Muscle layer of duodenum (tissue), 2 donors: ENCODE data around the gene FBLN1.
"Not testable (repeated sequence)": the region's sequence is repeated elsewhere in the genome, so short reads cannot be mapped to it uniquely, and the experiment has no call there.

ENCODE experiments used
- H3K27ac ChIP-seq: one replicate; pipeline ENCODE4 v1.7.0; 2013; ENCODE audit warnings: mild to moderate bottlenecking, low read length
- H3K27me3 ChIP-seq: one replicate; pipeline ENCODE4 v1.7.0; 2013; ENCODE audit warnings: low read depth, mild to moderate bottlenecking, control low read depth, low read length
- H3K36me3 ChIP-seq, 2 donors: one replicate each; pipeline ENCODE4 v1.7.0; 2013; ENCODE audit warnings: low read length in 2 of 2, control low read depth in 1 of 2, mild to moderate bottlenecking in 1 of 2; ENCODE audit not compliant: insufficient read depth in 2 of 2, control insufficient read depth in 1 of 2
- H3K4me1 ChIP-seq, 2 donors: one replicate each; pipeline ENCODE4 v1.7.0; 2013; ENCODE audit warnings: low read length in 2 of 2, mild to moderate bottlenecking in 2 of 2, control low read depth in 1 of 2, moderate library complexity in 1 of 2; ENCODE audit not compliant: insufficient read depth in 2 of 2, control insufficient read depth in 1 of 2
- H3K4me3 ChIP-seq, 2 donors: one replicate each; pipeline ENCODE4 v1.7.0; 2013; ENCODE audit warnings: low read length in 2 of 2, low read depth in 1 of 2, mild to moderate bottlenecking in 1 of 2
- H3K9me3 ChIP-seq, 2 donors: one replicate each; pipeline ENCODE4 v1.7.0; 2013; ENCODE audit warnings: low read length in 2 of 2, control low read depth in 1 of 2, mild to moderate bottlenecking in 1 of 2; ENCODE audit not compliant: control insufficient read depth in 1 of 2
- donor health status: healthy.

Gene FBLN1

GRCh38 chr22:45542736-45543135 is 40.1 kb downstream of the FBLN1 start:
- H3K9me3 ChIP-seq, H3K27me3 ChIP-seq, H3K36me3 ChIP-seq, H3K27ac ChIP-seq, H3K4me1 ChIP-seq, H3K4me3 ChIP-seq: not testable (repeated sequence)

DNA sequence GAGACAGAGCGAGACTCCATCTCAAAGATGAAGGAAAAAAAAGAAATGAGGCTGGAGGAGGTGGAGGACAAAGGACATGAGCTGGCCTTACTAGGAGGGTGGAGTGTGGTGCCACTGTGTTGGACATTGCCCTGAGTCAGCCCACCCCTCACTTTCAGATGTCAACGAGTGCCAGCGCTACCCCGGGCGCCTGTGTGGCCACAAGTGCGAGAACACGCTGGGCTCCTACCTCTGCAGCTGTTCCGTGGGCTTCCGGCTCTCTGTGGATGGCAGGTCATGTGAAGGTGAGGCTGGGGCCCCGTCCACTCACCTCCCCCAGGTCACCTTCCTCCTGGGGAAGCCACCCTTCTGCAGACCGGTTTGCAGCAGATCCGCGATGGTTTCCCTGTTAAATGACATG is 40.6 kb downstream of the FBLN1 start:
- Histone ChIP-seq H3K4me3 (no peak overlapping the region), H3K27me3 (no peaks in the 10 kb centered on the region), H3K36me3 (no peaks in the 10 kb centered on the region), H3K9me3 (no peaks in the 10 kb centered on the region), H3K4me1 (peaks cover 0 to 7% of the 10 kb centered on the region in 2 donors), H3K27ac (no peak overlapping the region)

DNA sequence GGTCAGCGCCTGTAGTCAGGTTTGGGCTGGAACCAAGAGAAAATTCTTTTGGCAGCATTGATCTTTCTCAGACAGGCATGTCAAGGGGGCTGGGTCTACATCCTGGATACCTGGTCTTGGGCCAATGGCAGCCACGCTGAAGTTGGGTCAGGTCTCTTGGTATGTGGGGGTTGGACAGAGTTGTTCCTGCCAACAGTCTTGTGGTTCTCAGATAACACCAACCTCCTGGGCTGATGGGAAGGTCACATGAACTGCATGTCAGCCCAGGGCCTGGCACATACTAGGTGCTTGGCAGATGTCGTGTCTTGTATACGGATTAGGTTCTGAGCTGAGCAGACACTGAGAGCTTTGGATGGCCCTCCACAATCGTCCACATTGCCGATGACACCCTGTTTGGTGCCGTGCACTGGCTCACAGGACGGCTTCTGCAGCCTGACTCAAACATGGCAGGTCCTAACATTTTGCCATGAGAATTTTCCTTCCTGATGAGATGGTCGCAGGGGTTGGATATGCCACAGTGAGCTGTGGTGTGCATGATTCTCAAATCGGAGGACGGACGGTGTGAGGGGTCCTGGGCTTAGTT is 42.0 kb downstream of the FBLN1 start:
- H3K27ac ChIP-seq: no peak overlapping the region
- peaks cover 5 to 17% of the 10 kb centered on the region in 2 donors for H3K4me1 ChIP-seq
- no peaks in the 10 kb centered on the region for H3K27me3 ChIP-seq

DNA sequence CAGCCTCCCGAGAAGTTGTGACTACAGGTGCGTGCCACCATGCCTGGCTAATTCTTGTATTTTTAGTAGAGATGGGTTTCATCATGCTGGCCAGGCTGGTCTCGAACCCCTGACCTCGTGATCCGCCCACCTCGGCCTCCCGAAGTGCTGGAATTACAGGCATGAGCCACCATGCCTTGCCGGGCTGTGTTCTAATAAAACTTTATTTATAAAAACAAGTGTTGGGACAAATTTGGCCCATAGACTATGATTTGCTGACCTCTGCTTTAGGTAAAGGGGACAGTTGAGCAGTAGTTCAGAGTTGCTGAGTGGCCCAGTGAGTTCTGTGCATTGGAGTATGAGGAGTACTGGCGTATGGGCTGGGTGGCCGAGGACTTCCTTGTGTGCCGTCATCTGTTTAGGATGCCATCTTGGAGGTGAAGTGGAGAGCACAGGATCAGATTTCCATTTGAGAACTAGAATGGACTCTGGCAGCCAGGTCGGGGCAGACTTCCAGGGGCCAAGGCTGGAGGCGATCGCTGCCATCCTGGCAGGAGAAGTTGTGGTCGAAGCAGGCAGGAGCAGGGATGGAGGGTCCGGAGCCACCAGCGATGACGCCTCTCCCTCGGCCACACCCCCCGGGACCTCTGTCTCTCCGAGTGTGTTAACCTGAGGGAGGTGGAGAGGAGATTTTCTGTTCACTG is 43.8 kb downstream of the FBLN1 start:
- no peak overlapping the region for H3K4me3 ChIP-seq
- no peaks in the 10 kb centered on the region for H3K9me3 ChIP-seq
- H3K27ac ChIP-seq: no peak overlapping the region
- H3K4me1 ChIP-seq: peaks cover 9 to 31% of the 10 kb centered on the region in 2 donors
- no peaks in the 10 kb centered on the region for H3K36me3 ChIP-seq
- no peaks in the 10 kb centered on the region for H3K27me3 ChIP-seq

More for the DNA sequence above, 42.0 kb downstream of the FBLN1 start:
- Histone ChIP-seq H3K9me3 (no peaks in the 10 kb centered on the region), H3K4me3 (no peak overlapping the region), H3K36me3 (no peaks in the 10 kb centered on the region)

DNA sequence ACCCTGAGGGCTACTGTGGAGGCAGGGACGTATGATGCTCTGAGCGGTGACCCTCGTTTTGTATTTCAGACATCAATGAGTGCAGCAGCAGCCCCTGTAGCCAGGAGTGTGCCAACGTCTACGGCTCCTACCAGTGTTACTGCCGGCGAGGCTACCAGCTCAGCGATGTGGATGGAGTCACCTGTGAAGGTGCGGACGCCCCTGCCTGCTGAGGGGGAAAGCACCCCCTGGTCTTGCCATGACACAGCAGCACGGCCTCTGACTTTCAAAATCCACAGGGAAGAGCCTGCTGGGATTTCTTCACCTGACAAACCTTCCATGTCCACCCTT is 44.3 kb downstream of the FBLN1 start:
- Histone ChIP-seq H3K9me3 (no peaks in the 10 kb centered on the region), H3K4me3 (no peak overlapping the region), H3K4me1 (peaks cover 9 to 32% of the 10 kb centered on the region in 2 donors), H3K36me3 (no peaks in the 10 kb centered on the region), H3K27ac (no peak overlapping the region), H3K27me3 (no peaks in the 10 kb centered on the region)

DNA sequence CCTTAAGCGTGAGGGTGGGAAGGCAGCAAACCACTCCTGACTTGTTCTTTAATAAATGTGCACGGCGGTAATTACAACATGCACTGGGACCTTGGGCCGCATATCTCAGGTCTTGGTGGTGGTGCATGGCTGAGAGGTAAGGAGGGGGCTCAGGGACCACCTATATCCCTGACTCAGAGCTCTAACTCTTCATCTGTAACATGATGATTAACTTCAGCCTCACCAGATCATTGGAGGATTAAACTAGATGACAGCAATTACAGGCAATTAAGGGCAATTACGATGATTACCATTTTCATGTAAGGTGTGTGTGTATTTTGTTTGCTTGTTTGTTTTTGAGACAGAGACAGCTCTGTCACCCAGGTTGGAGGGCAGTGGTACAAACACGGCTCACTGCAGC is 45.0 kb downstream of the FBLN1 start:
- Histone ChIP-seq H3K9me3 (no peaks in the 10 kb centered on the region), H3K36me3 (no peaks in the 10 kb centered on the region), H3K27ac (no peak overlapping the region), H3K4me1 (peaks cover 9 to 37% of the 10 kb centered on the region in 2 donors), H3K4me3 (no peak overlapping the region), H3K27me3 (no peaks in the 10 kb centered on the region)

DNA sequence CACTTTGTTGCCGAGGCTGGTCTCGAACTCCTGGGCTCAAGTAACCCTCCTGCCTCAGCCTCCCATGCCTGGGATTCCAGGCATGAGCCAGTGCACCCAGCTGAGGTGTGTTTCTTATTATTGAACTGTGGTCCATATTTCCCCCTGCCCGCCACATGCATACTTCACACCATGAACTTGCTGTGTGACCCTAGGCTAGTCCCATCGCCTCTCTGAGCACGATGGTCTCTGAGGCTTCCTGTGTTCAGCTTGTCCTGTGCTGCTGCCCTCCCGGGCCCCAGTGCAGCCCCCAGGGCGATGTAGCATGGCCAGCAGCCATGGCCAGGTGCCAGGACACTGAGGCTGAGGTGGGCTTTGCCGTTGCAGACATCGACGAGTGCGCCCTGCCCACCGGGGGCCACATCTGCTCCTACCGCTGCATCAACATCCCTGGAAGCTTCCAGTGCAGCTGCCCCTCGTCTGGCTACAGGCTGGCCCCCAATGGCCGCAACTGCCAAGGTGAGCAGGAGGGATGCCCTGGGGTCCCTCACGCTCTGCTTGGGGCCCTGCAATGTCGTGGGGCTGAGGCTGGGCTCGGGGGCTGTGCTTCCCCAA is 45.7 kb downstream of the FBLN1 start:
- Histone ChIP-seq H3K4me3 (no peak overlapping the region), H3K27ac (no peak overlapping the region), H3K27me3 (no peaks in the 10 kb centered on the region), H3K4me1 (peaks cover 9 to 43% of the 10 kb centered on the region in 2 donors), H3K36me3 (no peaks in the 10 kb centered on the region), H3K9me3 (no peaks in the 10 kb centered on the region)

DNA sequence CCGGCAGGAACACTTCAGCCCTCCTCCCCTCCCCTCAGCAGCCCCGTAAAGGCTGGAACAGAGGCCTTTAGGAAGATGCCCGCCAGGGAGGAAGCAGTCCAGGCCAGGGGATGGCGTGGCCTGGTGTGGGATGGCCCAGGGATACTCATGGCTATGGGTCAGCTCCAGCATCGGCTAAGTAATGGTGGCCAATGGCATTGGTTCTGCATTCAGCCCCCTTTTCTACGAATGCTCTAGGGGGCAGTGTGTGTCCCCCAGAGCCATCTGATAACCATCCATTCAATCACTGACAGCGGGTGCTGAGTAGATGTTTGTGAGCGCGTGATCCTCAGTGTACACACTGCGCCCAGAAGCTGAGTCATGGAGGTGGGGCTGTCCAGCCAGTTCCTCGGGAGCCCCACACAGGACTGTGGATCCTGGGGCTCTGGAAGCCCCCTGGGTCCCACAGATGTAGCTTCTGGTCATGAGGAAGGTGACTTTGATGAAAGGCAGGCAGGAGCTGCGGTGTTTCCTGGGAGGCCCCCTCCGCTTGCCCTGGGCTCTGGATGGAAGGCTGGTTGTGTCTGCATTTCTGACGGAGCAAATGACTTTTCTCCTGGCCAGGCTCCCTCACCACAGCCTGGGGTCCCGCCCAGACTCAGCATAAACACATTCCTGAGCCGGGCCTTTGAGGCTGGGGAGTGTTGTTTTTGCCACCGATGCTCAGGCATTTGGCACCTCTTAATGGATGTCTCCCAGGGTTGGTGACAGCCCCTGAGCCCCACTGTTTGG is 46.5 kb downstream of the FBLN1 start:
- H3K4me1 ChIP-seq: peaks cover 9 to 51% of the 10 kb centered on the region in 2 donors
- no peaks in the 10 kb centered on the region for H3K27me3 ChIP-seq
- peak overlapping the region; percentile 57 for H3K27ac ChIP-seq
- H3K9me3 ChIP-seq: no peaks in the 10 kb centered on the region
- no peak overlapping the region for H3K4me3 ChIP-seq
- H3K36me3 ChIP-seq: no peaks in the 10 kb centered on the region

DNA sequence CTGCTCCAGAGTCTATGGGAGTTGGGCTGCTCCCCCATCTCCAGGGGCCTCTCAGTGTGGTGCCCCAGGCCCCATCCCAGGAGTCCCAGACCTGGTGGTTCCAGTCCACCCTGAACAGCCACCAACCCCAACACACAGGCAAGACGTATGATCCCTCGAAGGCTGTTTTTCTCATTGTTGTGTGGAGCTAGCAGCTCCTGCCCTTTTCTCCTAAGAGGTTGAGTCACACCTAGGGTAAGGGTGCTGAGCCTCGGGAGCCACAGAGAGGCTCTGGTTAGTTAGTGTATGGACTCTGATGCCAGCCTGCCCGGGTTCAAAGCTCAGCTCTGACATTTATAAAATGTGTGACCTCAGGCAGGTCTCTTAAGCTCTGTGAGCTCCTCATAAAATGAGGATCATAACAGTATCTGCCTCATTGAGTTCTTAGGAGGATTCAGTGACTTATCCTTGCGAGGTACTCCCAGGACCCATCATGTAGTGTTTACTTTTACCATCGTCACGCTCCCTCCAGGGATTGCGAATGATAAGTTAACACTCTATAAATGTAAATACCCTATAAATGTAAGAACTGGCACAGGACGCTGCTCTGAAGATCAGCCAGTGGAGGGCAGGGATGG is 47.2 kb downstream of the FBLN1 start:
- H3K9me3 ChIP-seq: no peaks in the 10 kb centered on the region
- H3K4me1 ChIP-seq: peaks cover 9 to 53% of the 10 kb centered on the region in 2 donors
- H3K27me3 ChIP-seq: no peaks in the 10 kb centered on the region
- no peaks in the 10 kb centered on the region for H3K36me3 ChIP-seq
- peak overlapping the region; percentile 57 for H3K27ac ChIP-seq
- no peak overlapping the region for H3K4me3 ChIP-seq

- Histone ChIP-seq H3K27me3 (no peaks in the 10 kb centered on the region), H3K4me1 (peaks cover 9 to 53% of the 10 kb centered on the region in 2 donors), H3K27ac (no peak overlapping the region), H3K36me3 (no peaks in the 10 kb centered on the region), H3K9me3 (no peaks in the 10 kb centered on the region), H3K4me3 (no peak overlapping the region)
These were observed 47.7 kb downstream of the FBLN1 start for GRCh38 chr22:45550416-45550815.

DNA sequence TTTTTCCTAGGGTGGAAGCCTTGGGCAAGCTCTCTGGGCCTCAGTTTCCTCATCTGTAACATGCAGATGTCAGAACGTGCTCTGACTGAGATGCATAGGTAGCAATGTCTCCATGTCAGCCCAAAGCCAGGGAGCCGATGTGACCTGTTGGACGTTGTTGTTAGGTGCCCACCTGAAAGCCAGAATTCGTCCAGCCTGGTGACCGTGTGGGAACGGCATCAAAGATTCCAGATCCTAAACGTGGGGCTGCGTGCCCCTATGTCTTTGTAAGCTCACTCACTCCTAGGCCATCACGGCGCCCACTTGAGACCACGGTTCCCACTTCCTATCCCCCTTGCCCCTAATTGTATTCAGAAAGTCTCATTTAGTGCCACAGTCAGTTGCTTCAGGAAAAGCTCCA is 48.2 kb downstream of the FBLN1 start:
- H3K36me3 ChIP-seq: no peaks in the 10 kb centered on the region
- peaks cover 9 to 53% of the 10 kb centered on the region in 2 donors for H3K4me1 ChIP-seq
- no peaks in the 10 kb centered on the region for H3K9me3 ChIP-seq
- no peak overlapping the region for H3K4me3 ChIP-seq
- no peaks in the 10 kb centered on the region for H3K27me3 ChIP-seq
- no peak overlapping the region for H3K27ac ChIP-seq
